HG03103 (cell line): Measurements from ENCODE around the gene TMEM14B.
"Not testable (repeated sequence)": the region's sequence is repeated elsewhere in the genome, so short reads cannot be mapped to it uniquely, and the experiment has no call there.

Experiments
- ATAC-seq: cut with Tn5 transposase; IDR thresholded peaks from one replicate; pipeline ENCODE4 v1.9.1; 2021; ENCODE audit warnings: low read depth; ENCODE audit not compliant: unreplicated experiment

TMEM14B gene

DNA sequence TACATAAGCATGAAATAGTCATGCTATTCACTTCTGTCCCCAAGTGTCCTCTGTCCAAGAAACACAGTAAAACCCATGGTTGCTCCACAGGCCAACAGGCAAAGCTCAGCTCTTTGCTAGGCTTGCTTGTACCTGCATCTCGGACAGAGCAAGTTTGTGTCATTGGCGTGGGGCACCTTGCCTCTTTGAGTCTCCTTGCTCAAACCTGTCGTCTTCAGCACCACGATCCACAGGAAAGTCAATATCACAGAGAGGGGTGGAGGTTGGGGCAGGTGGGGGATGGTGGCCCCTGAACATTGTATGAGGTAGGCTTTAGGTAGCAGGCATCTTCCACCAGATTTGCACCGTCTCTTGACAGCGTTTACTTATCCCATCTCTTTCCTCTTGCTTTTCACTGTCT lies 4.1 kb upstream of the TMEM14B start:
- ATAC-seq, result no peak

DNA sequence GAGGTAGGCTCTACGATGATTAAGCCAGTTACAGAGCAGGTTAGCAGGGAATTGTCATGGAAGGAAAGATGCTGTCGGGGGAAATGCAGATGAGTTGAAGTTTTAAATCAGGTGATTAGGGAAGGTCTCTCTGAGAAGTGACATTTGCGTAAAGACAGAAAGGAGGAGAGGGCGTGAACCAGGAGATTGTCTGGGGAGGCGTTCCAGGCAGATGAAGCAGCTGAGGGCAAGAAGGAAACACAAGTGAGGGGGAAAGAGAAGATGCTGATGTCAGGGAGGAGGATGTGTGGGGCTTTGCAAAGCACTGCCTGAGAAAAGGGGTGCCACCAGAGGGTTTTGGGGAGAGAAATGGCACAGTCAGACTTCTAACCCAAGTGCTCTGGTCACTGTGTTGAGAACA lies 2.5 kb upstream of the TMEM14B start:
- ATAC-seq, result no peak

DNA sequence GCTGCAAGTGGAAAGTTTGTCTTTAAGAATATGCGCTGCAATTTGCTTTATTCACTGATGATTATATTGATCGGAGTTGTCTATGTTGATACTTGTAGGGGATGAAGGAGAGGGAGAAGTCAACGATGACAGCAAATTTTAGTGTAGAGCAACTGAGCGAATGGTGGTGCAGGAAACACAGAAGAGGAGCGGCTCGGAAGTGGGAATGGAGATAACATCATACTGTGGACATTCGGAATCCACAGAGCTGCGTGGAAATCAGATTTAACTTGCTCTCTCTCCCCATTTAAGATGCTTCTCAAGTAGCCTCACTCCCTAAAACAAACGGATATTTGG lies 722 bp upstream of the TMEM14B start:
- no peak for ATAC-seq

DNA sequence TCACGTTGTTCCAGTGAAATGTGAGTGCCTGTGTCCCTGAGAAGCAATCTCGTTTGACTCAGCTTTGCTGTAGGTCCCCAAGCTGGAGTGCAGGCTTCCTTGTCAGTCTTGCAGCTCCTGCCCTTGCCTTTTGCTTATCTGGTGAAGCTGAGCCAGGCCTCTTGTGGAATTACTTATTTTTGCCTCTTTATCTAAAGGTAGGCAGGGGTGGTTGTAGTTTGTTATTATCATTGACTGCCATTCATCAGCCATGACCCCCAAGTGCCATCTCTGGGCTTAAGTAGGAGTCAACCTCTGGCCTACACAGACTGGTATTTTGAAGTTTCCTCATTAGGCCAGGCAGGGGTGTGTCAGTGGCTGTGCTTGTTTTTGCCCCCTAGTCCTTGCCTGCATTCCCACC lies 2.1 kb downstream of the TMEM14B start:
- ATAC-seq, result no peak

- not testable (repeated sequence) for ATAC-seq
These were observed 3.0 kb downstream of the TMEM14B start for GRCh38 chr6:10750568-10750967.

DNA sequence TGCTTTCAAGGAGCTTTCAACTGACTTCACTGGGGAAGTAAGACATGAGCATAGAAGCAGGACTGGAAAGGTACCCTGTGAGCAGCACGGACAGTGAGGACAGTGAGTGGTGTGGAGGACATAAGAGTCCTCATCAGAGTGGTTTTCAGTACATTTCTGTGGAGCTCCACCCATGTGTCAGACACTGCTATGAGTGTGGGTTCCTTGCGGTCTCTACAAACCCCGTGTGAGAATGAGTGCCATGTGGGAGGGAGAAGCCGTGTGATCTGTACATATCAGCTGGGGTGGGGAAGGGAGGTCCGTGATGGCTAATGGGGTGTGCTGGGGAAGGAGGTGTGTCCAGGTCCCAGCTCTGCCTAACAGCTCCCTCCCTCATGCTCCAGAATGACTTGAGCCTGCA lies 4.2 kb downstream of the TMEM14B start:
- ATAC-seq, result not testable (repeated sequence)

DNA sequence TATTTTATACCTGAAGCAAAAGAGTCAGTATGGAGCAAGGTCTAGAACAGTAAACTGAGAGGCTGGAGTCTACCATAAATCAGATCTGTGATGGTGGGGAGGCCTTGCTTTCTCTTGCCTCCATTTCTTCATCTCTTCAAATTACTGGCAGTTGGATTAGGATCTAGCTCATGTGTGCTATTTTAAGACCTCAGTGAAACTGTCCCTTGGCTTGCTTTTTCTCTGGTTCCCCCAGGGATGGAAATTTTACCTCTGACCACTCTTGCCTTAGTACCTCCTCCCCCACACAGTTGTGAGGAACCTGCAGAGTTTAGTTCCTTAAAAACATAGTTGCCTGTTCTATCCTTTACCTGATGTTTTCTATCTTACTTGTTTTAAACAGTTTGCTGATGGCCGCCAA lies 8.5 kb downstream of the TMEM14B start:
- no peak for ATAC-seq

GRCh38 chr6:10759312-10759839 lies 11.8 kb downstream of the TMEM14B start:
- ATAC-seq, result peak; percentile 59

- no peak for ATAC-seq
These were observed 12.3 kb downstream of the TMEM14B start for GRCh38 chr6:10759884-10760329.

DNA sequence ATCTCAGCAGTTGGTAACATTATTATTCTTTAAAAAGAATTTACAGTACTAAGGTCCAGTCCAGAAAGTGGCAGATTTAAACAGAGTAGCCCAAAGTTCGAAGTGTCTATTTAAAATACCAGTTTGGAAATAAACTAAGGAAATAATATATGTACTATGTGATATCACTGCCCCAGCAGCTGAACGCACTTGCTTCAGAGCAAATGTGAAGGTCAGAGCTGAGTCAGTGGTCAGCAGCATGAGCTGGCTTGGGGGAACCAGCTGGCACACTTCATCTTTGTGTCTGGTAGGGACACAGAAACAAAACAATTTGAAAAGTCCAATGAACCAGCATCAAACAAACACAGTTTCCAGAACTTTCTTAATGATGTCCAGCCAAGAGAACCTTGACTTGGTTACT lies 15.4 kb downstream of the TMEM14B start:
- ATAC-seq, result no peak

GRCh38 chr6:10769419-10769818 lies 21.8 kb downstream of the TMEM14B start:
- ATAC-seq, result no peak

- no peak for ATAC-seq
These were observed 23.8 kb downstream of the TMEM14B start for GRCh38 chr6:10771371-10771894.

DNA sequence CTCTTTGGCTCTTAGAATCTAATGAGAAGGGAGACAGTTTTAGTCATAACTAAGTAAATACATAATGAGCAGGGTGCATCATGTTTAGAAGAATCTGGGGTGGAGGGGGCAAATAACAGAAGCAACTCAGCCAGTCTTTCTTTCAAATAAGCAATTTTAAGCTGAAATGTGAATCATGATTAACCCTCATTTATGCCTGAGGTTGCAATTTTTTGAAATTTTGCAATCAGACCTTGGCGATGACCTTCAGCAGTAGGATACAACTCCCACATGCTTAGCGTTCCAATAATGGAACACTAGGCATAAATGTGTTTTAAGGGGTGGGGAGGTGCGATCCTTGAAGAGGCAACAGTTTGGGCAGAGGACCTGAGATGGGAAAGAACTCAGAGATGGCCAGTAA lies 30.6 kb downstream of the TMEM14B start:
- no peak for ATAC-seq

GRCh38 chr6:10779076-10779475 lies 31.5 kb downstream of the TMEM14B start:
- ATAC-seq, result no peak

DNA sequence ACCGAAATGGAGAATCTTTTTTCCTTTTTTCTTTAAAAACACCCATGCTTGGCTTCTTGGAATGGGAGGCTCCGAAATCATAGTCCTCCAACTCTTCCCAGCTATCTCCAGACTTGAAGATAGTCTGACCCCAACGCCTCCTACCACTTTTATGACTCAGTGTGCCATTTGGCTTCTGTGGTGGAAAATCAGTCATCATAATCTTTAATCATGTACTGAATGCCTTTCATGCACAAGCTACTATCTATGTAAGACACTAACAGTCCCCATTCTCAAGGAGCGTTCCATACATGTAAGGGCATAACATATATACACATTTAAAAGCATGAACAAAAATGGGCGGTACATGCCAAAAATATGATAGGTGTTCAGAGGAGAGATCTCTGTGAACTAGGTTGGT lies 44.1 kb downstream of the TMEM14B start:
- no peak for ATAC-seq

DNA sequence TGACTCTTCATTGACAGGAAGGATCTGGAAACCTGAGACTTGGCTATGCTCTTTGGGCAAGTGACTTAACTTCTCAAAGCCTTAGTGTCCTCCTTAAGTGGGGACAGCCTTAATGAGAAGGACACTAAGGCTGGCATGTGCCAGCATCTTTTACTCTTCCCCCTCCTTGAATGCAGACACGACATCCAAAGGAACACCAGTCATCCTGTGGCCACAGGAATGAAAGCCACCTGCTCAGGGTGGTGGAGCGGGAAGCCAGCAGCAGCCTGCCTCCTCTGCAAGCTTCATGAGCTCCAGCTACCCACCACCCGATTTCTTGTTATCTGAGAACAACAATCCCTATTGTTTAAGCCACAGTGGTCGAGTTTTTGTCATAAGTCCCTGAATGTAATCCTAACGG lies 44.5 kb downstream of the TMEM14B start:
- ATAC-seq, result no peak

DNA sequence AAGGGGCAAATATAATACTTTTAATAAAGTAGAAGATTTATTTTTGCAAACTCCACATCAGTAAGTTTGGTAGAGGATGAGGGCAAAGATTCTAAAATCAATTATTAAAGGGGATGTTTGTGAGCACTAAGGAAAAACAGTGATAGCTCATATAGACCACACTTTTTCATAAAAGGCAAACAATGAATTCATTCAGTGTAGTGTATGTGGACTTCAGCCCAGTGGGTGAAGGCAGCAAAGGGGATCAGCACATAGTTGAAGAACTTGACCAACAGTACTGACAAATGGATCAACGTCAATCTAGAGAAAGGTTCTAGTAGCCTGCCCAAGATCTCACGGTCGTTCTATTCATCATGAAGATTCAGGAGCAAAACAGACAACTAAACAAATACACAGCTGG lies 45.4 kb downstream of the TMEM14B start:
- no peak for ATAC-seq

DNA sequence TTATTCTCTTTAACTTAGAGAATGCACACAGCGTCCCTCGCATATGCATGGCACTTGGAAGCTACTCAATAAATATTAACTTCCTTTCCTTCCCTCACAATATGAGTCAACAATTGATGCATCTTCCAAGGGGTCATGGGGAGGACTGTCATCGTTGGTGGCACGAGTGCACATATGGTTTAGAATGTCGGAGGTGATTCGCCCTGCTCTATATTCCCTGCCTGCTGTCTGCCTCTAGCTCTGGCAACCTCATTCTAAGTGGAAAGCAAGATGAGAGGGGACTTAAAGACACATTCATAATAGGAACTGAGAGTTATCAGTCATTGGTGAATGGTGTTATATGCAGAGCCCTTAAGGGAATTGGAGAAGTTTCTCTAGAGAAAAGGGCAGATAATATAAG lies 46.1 kb downstream of the TMEM14B start:
- no peak for ATAC-seq

DNA sequence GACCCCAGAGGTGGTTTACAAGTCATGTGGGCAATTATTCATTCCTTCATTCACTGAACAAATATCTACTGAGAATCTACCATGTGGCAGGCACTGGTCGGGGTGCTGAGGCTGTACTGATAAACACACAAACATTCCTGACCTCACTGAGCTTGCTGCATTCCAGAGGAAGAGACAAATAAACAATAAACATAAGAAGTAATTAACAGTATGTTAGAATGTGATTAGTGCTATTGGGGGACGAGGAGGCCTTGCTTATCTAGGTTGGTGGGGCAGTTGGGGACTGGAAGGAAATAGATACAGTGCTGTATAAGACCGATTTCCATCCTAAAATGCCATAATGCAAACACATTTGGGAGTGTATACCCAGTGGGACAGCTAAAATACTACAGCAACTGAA lies 46.6 kb downstream of the TMEM14B start:
- no peak for ATAC-seq

GRCh38 chr6:10800810-10801209 lies 53.2 kb downstream of the TMEM14B start:
- ATAC-seq, result no peak

DNA sequence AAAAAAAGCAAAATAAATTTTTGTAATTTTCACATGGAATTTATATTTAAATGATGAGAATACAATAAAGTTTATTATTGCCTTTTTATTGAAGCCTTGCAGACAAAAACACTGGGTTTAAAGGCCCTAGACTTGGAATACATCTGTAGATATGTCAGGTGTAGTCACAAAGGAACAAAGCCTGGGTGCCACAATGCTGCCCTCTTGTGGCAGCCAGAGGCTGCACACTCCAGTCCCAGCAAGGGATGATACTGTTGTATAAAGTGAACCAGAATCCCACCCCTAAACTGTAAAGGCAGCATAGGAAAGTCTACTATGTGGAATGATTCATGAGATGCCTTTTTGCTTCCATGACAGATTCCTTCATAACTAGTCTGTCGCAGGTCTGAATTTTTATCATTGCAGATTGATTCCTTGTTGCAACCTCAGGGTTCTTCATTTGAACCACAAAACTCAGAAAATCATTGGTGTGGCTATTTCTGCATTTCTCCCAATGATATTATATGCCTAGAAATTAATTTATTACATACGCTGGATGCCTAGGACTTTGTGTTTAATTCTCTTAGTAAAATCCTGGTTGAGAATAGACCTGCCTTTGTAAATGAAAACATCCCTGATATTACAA lies 53.7 kb downstream of the TMEM14B start:
- peak; percentile 96 for ATAC-seq
